ENCODE data around the gene SHH. TPM values are rescaled to one million over a fixed set of nuclear protein-coding genes. Genes with fewer than 3 reads are reported as not detected.
"Not testable (repeated sequence)": the region's sequence is repeated elsewhere in the genome, so short reads cannot be mapped to it uniquely, and the experiment has no call there.

The SHH gene
- total RNA-seq, 2 donors from 2014 or later: not detected

- no peak overlapping the region for H3K4me3 Mint-ChIP-seq
- ATAC-seq (no peak), DNase-seq (no peak)
- no peaks in the 10 kb centered on the region for H3K4me1 Mint-ChIP-seq
- no peak overlapping the region for H3K27ac Mint-ChIP-seq
- peaks cover 69% of the 10 kb centered on the region for H3K27me3 Mint-ChIP-seq
- no peaks in the 10 kb centered on the region for H3K9me3 ChIP-seq (ENCODE audit: control insufficient read depth, low read length, poor library complexity, severe bottlenecking)
- no peaks in the 10 kb centered on the region for H3K36me3 Mint-ChIP-seq (ENCODE audit: low read depth)
Measured at GRCh38 chr7:155821851-155822250, 9.6 kb upstream of the SHH start.

- Mint-ChIP-seq H3K4me3 (no peak overlapping the region), H3K4me1 (no peaks in the 10 kb centered on the region), H3K36me3 (ENCODE audit: low read depth) (no peaks in the 10 kb centered on the region), H3K27me3 (peaks cover 61% of the 10 kb centered on the region), H3K27ac (no peak overlapping the region)
- DNase-seq (no peak), ATAC-seq (no peak)
- no peaks in the 10 kb centered on the region for H3K9me3 ChIP-seq (ENCODE audit: control insufficient read depth, low read length, poor library complexity, severe bottlenecking)
Measured at GRCh38 chr7:155820788-155821187, 8.5 kb upstream of the SHH start.

GRCh38 chr7:155820246-155820645 lies 8.0 kb upstream of the SHH start:
- no peak for ATAC-seq
- no peak overlapping the region for H3K27ac Mint-ChIP-seq
- no peaks in the 10 kb centered on the region for H3K36me3 Mint-ChIP-seq (ENCODE audit: low read depth)
- peaks cover 61% of the 10 kb centered on the region for H3K27me3 Mint-ChIP-seq
- H3K4me3 Mint-ChIP-seq: no peak overlapping the region
- H3K9me3 ChIP-seq (ENCODE audit: control insufficient read depth, low read length, poor library complexity, severe bottlenecking): no peaks in the 10 kb centered on the region
- peaks cover 4% of the 10 kb centered on the region for H3K4me1 Mint-ChIP-seq
- no peak for DNase-seq

- H3K36me3 Mint-ChIP-seq (ENCODE audit: low read depth): no peaks in the 10 kb centered on the region
- H3K27me3 Mint-ChIP-seq: peaks cover 52% of the 10 kb centered on the region
- ATAC-seq (no peak), DNase-seq (no peak)
- H3K4me3 Mint-ChIP-seq: no peak overlapping the region
- H3K4me1 Mint-ChIP-seq: peaks cover 5% of the 10 kb centered on the region
- no peak overlapping the region for H3K27ac Mint-ChIP-seq
- H3K9me3 ChIP-seq (ENCODE audit: control insufficient read depth, low read length, poor library complexity, severe bottlenecking): no peaks in the 10 kb centered on the region
Measured at GRCh38 chr7:155819186-155819585, 6.9 kb upstream of the SHH start.

- peaks cover 52% of the 10 kb centered on the region for H3K27me3 Mint-ChIP-seq
- peaks cover 5% of the 10 kb centered on the region for H3K4me1 Mint-ChIP-seq
- no peak overlapping the region for H3K27ac Mint-ChIP-seq
- no peak for ATAC-seq
- H3K36me3 Mint-ChIP-seq (ENCODE audit: low read depth): no peaks in the 10 kb centered on the region
- no peak overlapping the region for H3K4me3 Mint-ChIP-seq
- no peak for DNase-seq
- no peaks in the 10 kb centered on the region for H3K9me3 ChIP-seq (ENCODE audit: control insufficient read depth, low read length, poor library complexity, severe bottlenecking)
Measured at GRCh38 chr7:155818820-155819168, 6.5 kb upstream of the SHH start.

- no peak overlapping the region for H3K27ac Mint-ChIP-seq
- no peak for DNase-seq
- no peaks in the 10 kb centered on the region for H3K9me3 ChIP-seq (ENCODE audit: control insufficient read depth, low read length, poor library complexity, severe bottlenecking)
Measured at GRCh38 chr7:155818154-155818819, 6.0 kb upstream of the SHH start.

GRCh38 chr7:155817515-155817914 lies 5.3 kb upstream of the SHH start:
- not testable (repeated sequence) for H3K9me3 ChIP-seq (ENCODE audit: control insufficient read depth, low read length, poor library complexity, severe bottlenecking); H3K4me1 Mint-ChIP-seq; H3K36me3 Mint-ChIP-seq (ENCODE audit: low read depth); DNase-seq; ATAC-seq; H3K27ac Mint-ChIP-seq; H3K4me3 Mint-ChIP-seq
- H3K27me3 Mint-ChIP-seq: peaks cover 52% of the 10 kb centered on the region

More at GRCh38 chr7:155818154-155818819, 6.0 kb upstream of the SHH start:
- H3K4me1 Mint-ChIP-seq: peaks cover 6% of the 10 kb centered on the region
- ATAC-seq: no peak
- H3K36me3 Mint-ChIP-seq (ENCODE audit: low read depth): no peaks in the 10 kb centered on the region
- peaks cover 52% of the 10 kb centered on the region for H3K27me3 Mint-ChIP-seq
- H3K4me3 Mint-ChIP-seq: no peak overlapping the region

GRCh38 chr7:155816996-155817395 lies 4.7 kb upstream of the SHH start:
- Mint-ChIP-seq H3K27me3 (peaks cover 52% of the 10 kb centered on the region), H3K36me3 (ENCODE audit: low read depth) (peaks cover 2% of the 10 kb centered on the region), H3K4me3 (no peak overlapping the region), H3K27ac (no peak overlapping the region), H3K4me1 (peaks cover 9% of the 10 kb centered on the region)
- H3K9me3 ChIP-seq (ENCODE audit: control insufficient read depth, low read length, poor library complexity, severe bottlenecking): no peaks in the 10 kb centered on the region
- no peak for ATAC-seq
- no peak for DNase-seq

GRCh38 chr7:155816192-155816508 lies 3.9 kb upstream of the SHH start:
- no peak overlapping the region for H3K27ac Mint-ChIP-seq
- H3K9me3 ChIP-seq (ENCODE audit: control insufficient read depth, low read length, poor library complexity, severe bottlenecking): no peaks in the 10 kb centered on the region
- peaks cover 52% of the 10 kb centered on the region for H3K27me3 Mint-ChIP-seq
- DNase-seq: no peak
- no peak overlapping the region for H3K4me3 Mint-ChIP-seq
- H3K36me3 Mint-ChIP-seq (ENCODE audit: low read depth): peaks cover 3% of the 10 kb centered on the region
- no peak for ATAC-seq
- H3K4me1 Mint-ChIP-seq: peaks cover 13% of the 10 kb centered on the region

GRCh38 chr7:155815332-155816191 lies 3.3 kb upstream of the SHH start:
- ATAC-seq (peak; percentile 82), DNase-seq (peak in 1 of 3 donors; percentile 49)
- no peaks in the 10 kb centered on the region for H3K9me3 ChIP-seq (ENCODE audit: control insufficient read depth, low read length, poor library complexity, severe bottlenecking)
- peaks cover 15% of the 10 kb centered on the region for H3K4me1 Mint-ChIP-seq
- H3K27me3 Mint-ChIP-seq: peaks cover 56% of the 10 kb centered on the region
- H3K4me3 Mint-ChIP-seq: peak overlapping the region; percentile 71
- H3K36me3 Mint-ChIP-seq (ENCODE audit: low read depth): peaks cover 3% of the 10 kb centered on the region
- H3K27ac Mint-ChIP-seq: no peak overlapping the region

- H3K4me1 Mint-ChIP-seq: peaks cover 15% of the 10 kb centered on the region
- no peak overlapping the region for H3K4me3 Mint-ChIP-seq
- H3K27ac Mint-ChIP-seq: no peak overlapping the region
- ATAC-seq (no peak), DNase-seq (no peak)
- H3K9me3 ChIP-seq (ENCODE audit: control insufficient read depth, low read length, poor library complexity, severe bottlenecking): no peaks in the 10 kb centered on the region
- H3K27me3 Mint-ChIP-seq: peaks cover 59% of the 10 kb centered on the region
- peaks cover 3% of the 10 kb centered on the region for H3K36me3 Mint-ChIP-seq (ENCODE audit: low read depth)
Measured at GRCh38 chr7:155814316-155815276, 2.3 kb upstream of the SHH start.

- DNase-seq: no peak
- peaks cover 17% of the 10 kb centered on the region for H3K4me1 Mint-ChIP-seq
- ATAC-seq: no peak
- H3K36me3 Mint-ChIP-seq (ENCODE audit: low read depth): peaks cover 3% of the 10 kb centered on the region
- peaks cover 57% of the 10 kb centered on the region for H3K27me3 Mint-ChIP-seq
- no peak overlapping the region for H3K4me3 Mint-ChIP-seq
- no peaks in the 10 kb centered on the region for H3K9me3 ChIP-seq (ENCODE audit: control insufficient read depth, low read length, poor library complexity, severe bottlenecking)
- no peak overlapping the region for H3K27ac Mint-ChIP-seq
Measured at GRCh38 chr7:155813546-155814315, 1.5 kb upstream of the SHH start.
